Renal pelvis (tissue), 12 donors: ENCODE results near the gene OR4K15. TPM values are rescaled to one million over a fixed set of nuclear protein-coding genes. Genes with fewer than 3 reads are reported as not detected.
"Not testable (repeated sequence)": the region's sequence is repeated elsewhere in the genome, so short reads cannot be mapped to it uniquely, and the experiment has no call there.

Experiments used
- DNase-seq: peaks from one replicate; pipeline ENCODE4 v3.0.0-alpha.2; 2013
- long read RNA-seq, 16 experiments: transcript quantifications; one replicate each; lab custom pipeline, GENCODE V29; 2026
- polyA plus RNA-seq, 3 donors: library from polyadenylated mRNA; unstranded; fragments of 120-200 nt; gene quantifications; one replicate each; pipeline ENCODE4 v1.2.1, GENCODE V29; 2013; ENCODE audit not compliant: insufficient read length in 3 of 3

OR4K15 gene, protein sequence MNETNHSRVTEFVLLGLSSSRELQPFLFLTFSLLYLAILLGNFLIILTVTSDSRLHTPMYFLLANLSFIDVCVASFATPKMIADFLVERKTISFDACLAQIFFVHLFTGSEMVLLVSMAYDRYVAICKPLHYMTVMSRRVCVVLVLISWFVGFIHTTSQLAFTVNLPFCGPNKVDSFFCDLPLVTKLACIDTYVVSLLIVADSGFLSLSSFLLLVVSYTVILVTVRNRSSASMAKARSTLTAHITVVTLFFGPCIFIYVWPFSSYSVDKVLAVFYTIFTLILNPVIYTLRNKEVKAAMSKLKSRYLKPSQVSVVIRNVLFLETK
- not detected for polyA plus RNA-seq
- long read RNA-seq, donor 1, result 0 reads
- long read RNA-seq, donor 2, result 0 reads
- long read RNA-seq, donor 3, result 0 reads
- long read RNA-seq, donor 4, result 0 reads
- long read RNA-seq, donor 5, result 0 reads
- long read RNA-seq, donor 6, result 0 reads
- long read RNA-seq, donor 7, result 0 reads
- long read RNA-seq, donor 8, result 0 reads
- long read RNA-seq, donor 9, result 0 reads
- long read RNA-seq, donor 10, result 0 reads
- long read RNA-seq, donor 11, result 0 reads
- long read RNA-seq, donor 12, result 0 reads
- long read RNA-seq, donor 13, result 0 reads
- long read RNA-seq, donor 14, result 0 reads
- long read RNA-seq, donor 15, result 0 reads
- long read RNA-seq, donor 16, result 0 reads

- DNase-seq, result no peak
These were observed at the start of gene OR4K15 for GRCh38 chr14:19975291-19975690. Gene OR4K15, plus strand, starts transcription at chr14:19975591. Its CDS starts 0 bp downstream, at chr14:19975591.

DNA sequence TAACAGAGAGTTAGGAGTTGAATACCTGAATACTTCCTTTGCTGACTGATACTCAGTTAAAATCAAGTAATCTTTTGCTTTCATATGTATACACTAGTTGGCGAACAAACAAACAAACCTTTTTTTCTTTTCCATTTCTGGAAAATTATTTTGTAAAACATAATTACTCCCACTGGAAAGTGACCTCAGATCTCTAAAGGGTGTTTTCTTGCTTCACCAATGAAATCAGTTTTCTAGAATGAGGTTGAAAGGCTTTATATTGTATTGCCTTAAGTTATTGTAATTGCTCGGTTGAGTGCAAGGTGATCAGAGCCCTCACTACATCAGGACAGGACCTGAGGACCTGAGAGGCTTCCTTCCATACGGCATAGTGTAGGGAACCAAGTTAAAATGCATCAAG, 44.8 kb upstream of the OR4K15 start, which contains the start of gene OR4K1:
OR4K1 (plus strand) TSS at position 301 of the 400 bp plus-strand sequence. CDS start 4,750 bp downstream, outside the sequence.
- no peak for DNase-seq

GRCh38 chr14:19941668-19942067, 33.7 kb upstream of the OR4K15 start:
- no peak for DNase-seq

GRCh38 chr14:19947413-19948090, 27.8 kb upstream of the OR4K15 start:
- DNase-seq, result no peak

GRCh38 chr14:19949218-19949617, 26.2 kb upstream of the OR4K15 start:
- no peak for DNase-seq

DNA sequence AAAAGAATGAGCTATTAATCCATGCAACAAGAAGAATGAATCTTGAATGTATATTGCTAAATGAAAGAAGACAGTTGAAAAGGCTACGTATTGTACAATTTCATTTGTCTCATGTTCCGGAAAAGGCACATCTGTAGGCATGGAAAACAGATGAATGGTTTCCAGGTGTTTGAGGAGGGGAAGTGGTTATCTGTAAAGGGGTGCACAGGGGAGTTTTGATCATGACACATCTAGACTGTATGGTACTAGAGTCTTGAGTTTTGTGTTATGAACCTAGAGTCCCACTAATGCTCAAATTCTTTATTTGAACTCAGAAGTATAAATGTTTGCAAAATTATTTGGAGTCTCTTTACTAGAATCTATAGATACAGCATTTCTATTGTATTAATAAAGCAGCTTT, 5.7 kb upstream of the OR4K15 start:
- DNase-seq, result not testable (repeated sequence)

DNA sequence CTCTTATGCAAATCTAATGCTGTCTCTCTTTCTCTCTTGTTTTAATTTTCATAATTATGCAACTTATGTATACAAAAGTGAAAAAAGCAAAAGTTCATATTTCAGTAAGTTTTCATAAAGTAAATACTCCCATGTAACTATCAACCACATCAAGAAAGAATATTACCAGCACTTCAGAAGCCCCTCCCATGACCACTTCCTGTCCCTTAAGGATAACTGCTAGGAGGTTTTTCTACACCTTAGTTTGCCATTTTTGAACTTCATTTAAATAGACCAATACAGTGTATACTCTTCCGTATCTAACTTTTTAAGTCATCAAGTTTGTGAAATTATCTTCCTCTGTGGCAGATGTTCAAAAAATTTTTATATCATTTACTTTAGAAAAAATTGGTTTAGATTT, 547 bp upstream of the OR4K15 start:
- no peak for DNase-seq

DNA sequence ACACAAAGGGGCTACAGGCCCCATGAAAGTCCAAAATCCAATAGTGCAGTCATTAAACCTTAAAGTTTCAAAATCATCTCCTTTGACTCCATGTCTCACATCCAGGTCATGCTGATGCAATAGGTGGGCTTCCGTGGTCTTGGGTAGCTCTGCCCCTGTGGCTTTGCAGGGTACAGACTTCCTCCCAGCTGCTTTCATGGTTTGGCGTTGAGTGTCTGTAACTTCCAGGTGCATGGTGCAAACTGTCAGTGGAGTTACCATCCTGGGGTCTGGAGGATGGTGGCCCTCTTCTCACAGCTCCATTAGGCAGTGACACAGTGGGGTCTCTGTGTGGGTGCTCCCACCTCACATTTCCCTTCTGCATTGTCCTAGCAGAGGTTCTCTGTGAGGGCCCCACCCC, 18.0 kb downstream of the OR4K15 start:
- no peak for DNase-seq

GRCh38 chr14:20001863-20002262, 26.5 kb downstream of the OR4K15 start, which contains the start of gene OR4Q2:
Gene OR4Q2, plus strand, starts transcription at chr14:20002163.
- DNase-seq, result no peak

- no peak for DNase-seq
These were observed 26.9 kb downstream of the OR4K15 start for GRCh38 chr14:20002319-20002718.

DNA sequence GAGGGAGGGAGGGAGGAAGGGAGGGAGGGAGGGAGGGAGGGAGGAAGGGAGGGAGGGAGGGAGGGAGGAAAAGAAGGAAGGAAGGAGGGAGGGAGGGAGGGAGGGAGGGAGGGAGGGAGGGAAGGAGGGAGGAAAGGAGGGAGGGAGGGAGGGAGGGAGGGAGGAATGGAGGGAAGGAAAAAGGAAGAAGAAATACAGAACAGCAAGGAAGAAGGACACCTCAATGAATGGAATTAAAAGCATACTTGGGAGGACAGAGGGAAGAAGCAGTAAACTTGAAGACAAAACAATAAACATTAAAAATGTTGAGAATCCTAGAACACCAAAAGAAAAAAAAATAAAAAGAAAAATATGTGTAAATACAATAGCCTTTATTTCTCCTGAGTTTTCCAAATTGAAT, 32.8 kb downstream of the OR4K15 start:
- DNase-seq, result no peak

DNA sequence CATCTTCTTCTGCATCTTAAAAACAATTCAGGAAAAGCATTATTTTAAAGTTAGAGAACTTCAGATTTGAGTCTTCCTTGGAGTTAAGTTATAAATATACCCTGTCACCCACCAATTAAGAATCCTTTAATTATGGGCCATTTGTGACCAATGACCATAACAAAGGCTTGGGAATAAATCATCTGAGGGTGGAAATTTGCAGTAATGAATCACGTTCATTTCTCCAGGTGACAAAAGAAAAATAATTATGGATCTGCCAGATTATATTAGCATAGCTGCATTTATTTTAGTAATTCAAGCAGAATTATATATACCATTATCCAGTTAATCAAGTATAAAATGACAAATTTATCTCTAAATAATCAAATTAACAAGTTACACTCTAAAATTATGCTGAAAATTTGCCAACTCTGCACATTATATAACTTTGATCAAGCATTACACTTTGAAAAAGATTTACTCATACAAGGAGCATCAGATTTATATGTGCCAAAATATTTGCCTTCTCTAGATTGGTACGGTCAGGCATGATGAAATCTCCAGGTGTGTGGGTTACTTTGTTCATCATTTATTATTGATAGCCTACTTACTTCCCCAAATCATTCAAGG, 44.0 kb downstream of the OR4K15 start, which contains the start of gene OR4K14:
OR4K14 (minus strand) TSS at position 51 of the 609 bp plus-strand sequence. CDS start 4,114 bp downstream, outside the sequence.
- DNase-seq, result no peak

Other genes with a start within 250 kb of the OR4K15 start
- not detected for gene OR4Q3, start 232.0 kb upstream of the OR4K15 start, polyA plus RNA-seq
- not detected for gene OR4M1, start 202.1 kb upstream of the OR4K15 start, polyA plus RNA-seq
- not detected for gene OR4N2, start 171.8 kb upstream of the OR4K15 start, polyA plus RNA-seq
- gene OR4K2, start 100.4 kb upstream of the OR4K15 start, polyA plus RNA-seq, result not detected
- not detected for gene OR4K5, start 55.0 kb upstream of the OR4K15 start, polyA plus RNA-seq
- not detected for gene OR4K1, start 44.7 kb upstream of the OR4K15 start, polyA plus RNA-seq
- gene OR4Q2, start 26.6 kb downstream of the OR4K15 start, polyA plus RNA-seq, result not detected
- gene OR4K14, start 43.7 kb downstream of the OR4K15 start, polyA plus RNA-seq, result not detected
- under 1 TPM in 1 of 3 donors, not detected in 2; 0.01 TPM for gene OR4K13, start 60.4 kb downstream of the OR4K15 start, polyA plus RNA-seq
- not detected for gene OR4L1, start 84.5 kb downstream of the OR4K15 start, polyA plus RNA-seq
- under 1 TPM; 0.03 to 0.07 (median 0.05) TPM for gene OR4K17, start 135.1 kb downstream of the OR4K15 start, polyA plus RNA-seq
- not detected for gene OR4N5, start 163.2 kb downstream of the OR4K15 start, polyA plus RNA-seq
- under 1 TPM in 1 of 3 donors, not detected in 2; 0.09 TPM for gene OR11G2, start 215.3 kb downstream of the OR4K15 start, polyA plus RNA-seq
- gene OR11H6, start 248.1 kb downstream of the OR4K15 start, polyA plus RNA-seq, result not detected